Activated CD8-positive, alpha-beta memory T cell treated with anti-CD3 and anti-CD28 coated beads for 24 hours (primary cell): ENCODE measurements around the gene SRMS.

Source experiments
- DNase-seq: peaks from one replicate; pipeline ENCODE4 v3.0.0-alpha.2; 2020

SRMS gene

GRCh38 chr20:63547725-63548480 is at the start of gene SRMS:
Gene SRMS (minus strand): TSS chr20:63547749. CDS start chr20:63547463, 286 bp downstream.
- no peak for DNase-seq

DNA sequence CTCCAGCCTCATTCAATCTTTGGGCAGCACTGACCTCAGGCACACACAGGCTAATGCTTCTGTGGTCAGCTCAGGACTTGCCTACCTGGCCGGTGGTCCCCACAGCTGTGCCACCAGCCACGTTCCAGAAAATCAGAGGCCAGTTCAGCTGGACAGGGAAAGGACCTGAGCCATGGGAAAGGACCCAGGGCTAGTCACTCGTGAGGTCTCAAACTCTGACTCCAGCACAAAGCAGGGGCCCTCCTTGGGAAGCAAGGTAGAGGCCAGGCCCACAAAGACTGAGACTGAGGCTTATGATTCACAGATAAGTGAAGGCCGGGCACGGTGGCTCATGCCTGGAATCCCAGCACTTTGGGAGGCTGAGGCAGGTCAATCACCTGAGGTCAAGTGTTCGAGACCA is 48.9 kb upstream of the SRMS start:
- DNase-seq: no peak

GRCh38 chr20:63595416-63596127 is 48.0 kb upstream of the SRMS start:
- DNase-seq: no peak

GRCh38 chr20:63594043-63594561 is 46.6 kb upstream of the SRMS start:
- DNase-seq: no peak

DNA sequence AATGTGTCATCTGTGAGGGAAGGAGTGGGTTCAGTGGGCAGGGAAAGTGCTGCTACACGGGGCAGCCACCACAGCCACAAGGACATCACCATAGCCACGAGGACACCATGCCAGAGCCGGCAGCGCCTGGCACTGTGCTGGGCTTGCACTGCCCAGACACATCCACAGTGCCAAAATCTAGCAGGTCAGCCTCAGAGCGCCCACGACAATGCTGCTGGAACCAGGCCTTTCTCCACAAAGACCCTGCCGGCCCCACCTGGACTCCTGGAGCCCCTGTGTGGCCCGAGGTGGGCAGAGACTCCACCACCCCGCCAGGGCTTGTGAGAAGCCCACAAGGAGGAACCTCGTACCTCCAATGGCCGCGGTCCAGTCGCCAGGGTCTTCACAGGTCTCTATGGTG is 45.1 kb upstream of the SRMS start:
- DNase-seq: no peak

DNA sequence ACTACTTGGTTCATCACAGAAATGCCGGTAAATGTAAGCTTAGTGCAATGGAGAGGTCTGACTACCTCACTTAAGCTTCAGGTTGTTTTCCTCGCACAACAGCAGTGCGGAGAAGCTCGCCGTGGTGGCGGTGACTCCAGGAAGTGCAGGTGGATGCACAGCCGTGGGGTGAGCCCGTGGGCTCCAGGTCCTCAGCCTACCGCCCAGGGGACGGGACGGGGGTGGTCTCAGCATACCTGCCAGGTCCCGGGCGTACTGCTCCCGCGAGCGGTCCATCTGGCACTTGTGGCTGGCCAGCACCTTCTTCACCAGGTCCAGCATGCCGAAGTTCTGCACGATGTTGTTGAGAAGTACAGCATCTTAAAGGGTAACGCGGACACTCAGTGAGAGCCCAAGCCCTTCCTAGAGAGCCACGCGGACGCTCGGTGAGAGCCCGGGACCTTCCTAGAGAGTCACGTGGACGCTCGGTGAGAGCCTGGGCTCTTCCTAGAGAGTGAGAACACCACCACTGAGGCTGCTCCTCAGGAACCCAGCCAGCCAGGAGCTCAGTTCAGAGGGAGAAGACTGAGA is 44.3 kb upstream of the SRMS start:
- DNase-seq: no peak

GRCh38 chr20:63591147-63591533 is 43.6 kb upstream of the SRMS start:
- no peak for DNase-seq

DNA sequence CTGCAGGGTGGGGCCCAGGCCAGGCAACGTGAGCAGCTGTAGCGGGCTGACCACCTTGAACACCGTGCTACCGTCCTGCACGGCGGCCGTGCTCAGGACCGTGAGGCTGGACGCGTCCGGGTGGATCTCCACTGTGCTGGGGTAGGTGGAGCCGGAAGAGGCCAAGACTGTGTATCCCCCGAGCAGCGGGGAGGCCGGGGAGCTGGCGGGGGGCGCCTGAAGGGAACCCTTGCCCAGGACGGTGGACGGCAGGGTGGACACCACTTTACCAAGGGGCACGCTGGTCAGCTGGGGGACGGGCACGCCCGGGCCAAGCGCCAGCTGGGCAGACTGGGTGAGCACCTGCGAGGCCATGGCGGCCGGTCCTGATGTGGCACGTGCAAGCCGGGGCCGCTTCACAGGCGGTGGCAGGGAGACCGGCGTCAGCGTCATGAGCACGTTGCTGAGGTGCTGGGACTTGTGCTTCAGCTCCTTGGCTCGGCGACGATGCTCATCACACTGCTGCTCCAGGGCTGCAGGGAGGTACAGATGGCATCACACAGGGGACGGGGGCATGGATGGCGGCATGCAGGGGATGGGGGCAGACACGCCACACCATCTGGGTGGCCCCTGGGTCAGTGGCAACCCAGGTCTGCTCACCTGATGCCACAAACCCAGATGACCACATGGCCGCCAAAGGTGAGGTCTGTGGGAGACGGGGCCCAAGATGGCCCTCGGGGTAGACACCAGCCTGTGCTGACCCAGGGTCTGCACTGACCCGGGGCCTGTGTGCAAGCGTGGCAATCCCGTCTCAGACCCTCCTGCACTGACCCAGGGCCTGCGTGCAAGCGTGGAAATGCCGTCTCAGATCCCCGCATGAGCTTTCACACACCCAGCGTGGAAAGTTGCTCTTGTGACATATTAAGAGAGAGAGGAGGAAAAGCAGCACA is 42.9 kb upstream of the SRMS start:
- no peak for DNase-seq

DNA sequence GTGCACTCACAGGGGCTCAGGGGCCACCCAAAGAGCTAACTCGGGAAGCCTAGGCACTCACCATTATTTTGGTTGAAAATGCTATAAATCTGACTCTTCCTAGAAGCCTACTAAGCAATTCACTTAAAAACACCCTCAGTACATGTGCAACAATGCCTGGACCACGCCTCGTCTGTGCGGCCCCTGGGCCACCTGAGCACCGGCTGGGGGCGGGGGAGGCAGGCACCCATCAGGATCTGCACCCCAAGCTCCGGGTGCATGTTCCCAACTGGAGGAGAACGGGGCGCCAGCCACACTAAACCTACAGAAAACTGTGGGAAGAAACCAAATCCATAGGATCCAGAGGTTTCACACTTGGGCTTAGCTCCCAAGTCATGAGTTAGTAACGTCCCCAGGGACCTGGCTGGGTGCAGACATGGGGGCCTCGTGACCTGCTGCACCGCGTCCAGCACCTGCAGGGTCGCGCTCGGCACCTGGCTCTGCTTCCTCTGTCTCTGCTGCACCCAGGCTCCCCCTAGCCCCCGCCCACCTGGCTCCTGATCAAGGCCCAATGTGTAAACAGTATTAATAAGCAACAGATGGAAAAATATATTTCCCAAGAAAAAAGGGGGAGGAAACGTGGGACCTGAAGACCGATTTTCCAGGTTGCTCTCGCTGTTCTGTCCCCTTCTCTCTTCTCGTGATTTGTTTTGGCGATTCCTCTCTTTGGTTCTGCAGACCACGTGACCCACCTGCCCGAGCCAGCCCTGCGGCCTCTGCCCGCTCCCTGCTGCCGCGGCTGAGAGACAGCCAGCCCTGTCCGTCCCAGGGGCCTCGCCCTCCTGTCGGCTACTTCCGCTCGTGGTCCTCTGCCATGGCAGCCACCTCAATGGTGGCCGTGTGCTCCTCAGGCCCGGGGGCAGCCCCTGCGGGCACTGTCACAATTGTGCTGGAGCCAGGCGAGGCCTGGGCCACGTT is 42.0 kb upstream of the SRMS start:
- DNase-seq: no peak

DNA sequence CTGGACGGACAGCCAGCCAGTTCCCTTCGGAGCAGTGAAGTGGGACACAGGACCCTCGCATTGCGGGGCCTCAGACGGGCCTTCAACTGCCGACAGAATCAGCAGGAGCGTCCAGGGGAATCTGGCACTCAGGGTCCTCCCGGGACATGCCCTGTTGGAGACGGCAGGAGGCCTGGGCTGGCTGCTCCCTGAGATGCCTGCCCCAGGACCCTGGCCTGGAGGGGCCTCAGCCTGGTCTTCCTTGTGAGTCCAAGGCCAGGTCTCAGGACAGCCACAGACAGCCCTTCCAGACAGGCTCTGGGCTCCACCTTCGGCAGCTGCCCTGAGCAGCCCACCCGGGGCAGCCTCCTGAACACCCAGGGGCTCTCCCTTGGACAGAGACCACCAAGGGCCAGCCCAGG is 41.1 kb upstream of the SRMS start:
- no peak for DNase-seq

- no peak for DNase-seq
Observed at GRCh38 chr20:63587776-63588591, 40.4 kb upstream of the SRMS start.

DNA sequence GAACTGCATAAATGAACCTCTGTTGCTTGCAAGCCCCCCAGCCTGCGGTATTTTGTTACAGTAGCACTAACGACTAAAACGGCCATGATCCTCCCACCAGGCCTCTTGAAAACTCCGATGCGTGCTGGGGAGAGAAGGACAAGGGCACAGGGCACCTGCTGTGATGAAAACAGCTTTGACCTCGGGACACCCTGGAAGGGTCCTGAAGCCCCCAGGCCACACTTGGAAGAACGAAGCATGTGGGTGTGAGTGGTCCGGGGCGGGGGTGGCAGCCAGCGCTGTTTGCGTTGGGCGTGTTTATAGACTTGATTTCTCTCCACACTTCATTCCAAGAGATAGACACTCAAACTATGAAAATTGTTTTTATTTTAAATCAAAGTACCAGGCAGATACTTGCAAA is 39.7 kb upstream of the SRMS start:
- no peak for DNase-seq

DNA sequence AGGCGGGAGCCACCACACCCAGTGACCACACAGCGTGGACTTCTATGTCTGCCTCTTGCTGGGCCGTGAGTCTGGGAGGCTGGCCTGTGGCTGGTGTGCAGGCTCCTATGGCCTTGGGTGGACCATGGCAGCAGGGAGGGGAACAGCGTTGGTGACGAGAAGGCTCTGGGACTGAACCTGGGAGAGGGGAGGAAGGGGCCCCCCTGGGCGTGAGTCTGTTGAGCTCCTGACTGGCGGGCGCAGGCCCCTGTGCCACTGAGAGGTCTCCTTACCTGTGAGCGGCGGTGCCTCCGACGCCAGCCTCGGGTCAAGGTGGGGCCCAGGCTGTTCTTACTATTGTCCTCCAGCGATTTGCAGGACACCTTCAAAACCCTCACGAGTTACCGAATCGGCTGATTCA is 39.2 kb upstream of the SRMS start:
- DNase-seq: no peak

DNA sequence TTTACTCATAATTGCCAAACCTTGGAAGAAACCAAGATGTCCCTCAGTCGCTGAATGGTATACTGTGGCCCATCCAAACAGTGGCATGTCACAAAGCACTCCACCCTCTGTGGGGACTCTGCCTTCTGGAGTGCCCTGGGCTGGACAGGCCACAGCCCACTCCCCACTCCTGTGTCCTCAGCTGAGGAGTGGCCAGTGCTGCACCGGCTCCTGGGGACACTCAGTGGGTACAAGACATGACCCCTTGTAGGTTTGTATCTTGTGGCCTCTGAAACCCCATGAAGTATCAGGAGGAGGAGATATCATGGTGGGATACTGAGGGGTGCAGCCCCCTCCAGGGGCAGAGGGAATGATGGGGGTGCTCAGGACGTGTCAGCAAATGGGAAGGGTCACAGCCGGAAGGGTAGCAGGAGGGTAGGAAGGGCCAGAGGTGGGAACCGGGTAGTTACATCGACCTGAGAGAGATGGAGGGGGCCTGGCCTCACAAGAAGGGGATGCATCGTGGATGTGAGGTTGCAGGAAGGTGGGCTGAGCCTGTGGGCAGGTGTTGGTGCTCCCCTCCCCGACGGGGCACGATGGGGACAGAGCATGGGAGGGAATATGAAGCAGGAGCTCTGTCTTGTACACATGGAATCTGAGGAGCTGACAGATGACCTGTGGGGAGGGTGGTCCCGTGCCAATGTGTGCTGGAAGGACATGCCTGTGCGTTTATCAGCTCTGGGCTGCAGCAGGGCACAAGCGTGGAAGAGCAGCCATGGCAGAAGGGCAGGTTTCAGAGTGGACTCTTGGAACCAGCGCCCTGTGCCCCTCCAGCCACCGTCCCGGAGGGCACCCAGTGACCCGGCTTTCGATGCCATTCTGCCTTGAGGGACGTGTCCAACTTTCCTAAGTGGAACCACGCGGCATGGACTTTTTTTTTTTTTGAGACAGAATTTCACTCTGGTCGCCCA is 38.3 kb upstream of the SRMS start:
- DNase-seq: no peak

DNA sequence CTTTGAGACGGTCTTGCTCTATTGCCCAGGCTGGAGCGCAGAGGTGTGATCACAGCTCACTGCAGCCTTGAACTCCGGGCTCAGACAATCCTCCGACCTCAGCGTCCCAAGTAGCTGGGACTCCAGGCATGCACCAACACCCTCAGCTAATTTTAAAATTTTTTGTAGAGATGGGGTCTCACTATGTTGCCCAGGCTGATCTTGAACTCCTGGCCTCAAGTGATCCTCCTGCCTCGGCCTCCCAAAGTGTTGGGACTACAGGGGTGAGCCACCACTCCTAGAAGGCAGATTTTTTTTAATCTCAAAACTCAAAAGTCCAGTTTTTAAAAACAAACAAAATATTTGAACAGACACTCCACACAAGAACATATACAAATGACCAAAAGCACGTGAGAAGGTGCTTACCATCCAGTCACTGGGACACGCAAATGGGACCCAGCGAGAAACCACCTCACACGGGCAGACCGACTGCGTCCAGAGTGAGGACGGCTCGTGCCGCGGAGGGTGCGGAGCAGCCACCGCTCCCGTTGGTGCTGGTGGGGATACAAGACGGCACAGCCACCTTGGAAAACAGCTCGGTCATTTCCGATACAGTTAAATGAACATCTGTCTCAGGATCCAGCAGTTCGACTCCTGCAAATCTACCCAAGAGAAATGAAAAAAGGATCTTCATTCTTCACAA is 35.0 kb upstream of the SRMS start:
- DNase-seq: no peak

- DNase-seq: peak; percentile 76
Observed at GRCh38 chr20:63580796-63581461, 33.4 kb upstream of the SRMS start.

GRCh38 chr20:63579017-63579694 is 31.6 kb upstream of the SRMS start:
- DNase-seq: no peak
